HuH-7.5 (cell line): ENCODE measurements around the gene SUPT3H.
"Not testable (repeated sequence)": the region's sequence is repeated elsewhere in the genome, so short reads cannot be mapped to it uniquely, and the experiment has no call there.

ENCODE experiments used
- DNase-seq: peaks from one replicate; pipeline ENCODE4 v3.0.0; 2011; ENCODE audit warnings: low spot score

The SUPT3H gene

DNA sequence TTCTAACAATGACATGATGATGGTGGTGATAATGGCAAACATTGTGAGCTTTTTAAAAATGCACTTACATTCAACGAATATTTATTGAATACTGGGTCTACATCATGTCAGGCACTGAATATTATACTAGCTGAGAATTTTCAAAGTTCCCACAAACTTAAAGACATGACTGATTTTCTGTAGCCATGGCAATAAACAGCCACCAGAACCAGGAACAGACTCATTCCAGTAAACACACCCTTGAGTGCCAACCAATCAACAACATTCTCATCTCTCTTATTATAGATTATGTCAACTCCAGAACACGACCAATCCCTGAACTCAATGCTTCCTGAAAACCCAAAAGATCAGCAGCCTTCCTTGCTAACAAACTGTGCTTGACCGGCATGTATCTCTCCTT, 262.0 kb downstream of the SUPT3H start:
- no peak for DNase-seq

DNA sequence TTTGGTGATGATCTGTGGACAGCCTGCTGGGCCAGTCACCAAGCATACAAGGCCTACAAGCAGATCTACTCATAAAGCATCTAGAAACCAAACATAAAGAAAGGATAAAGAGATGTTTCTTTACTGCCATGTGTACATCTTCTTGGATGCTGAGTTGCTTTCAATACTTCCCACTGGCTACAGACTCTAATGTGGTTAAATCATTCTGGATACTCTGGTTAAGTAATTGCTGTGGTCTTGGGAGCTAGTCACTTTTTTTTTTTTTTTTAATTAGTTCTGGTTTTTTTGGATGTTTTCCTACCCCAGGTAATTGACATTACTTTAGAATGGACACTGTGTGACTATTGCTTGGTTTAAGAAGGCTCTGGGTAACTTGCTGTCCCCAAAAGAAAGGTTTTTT, 265.0 kb downstream of the SUPT3H start:
- no peak for DNase-seq

DNA sequence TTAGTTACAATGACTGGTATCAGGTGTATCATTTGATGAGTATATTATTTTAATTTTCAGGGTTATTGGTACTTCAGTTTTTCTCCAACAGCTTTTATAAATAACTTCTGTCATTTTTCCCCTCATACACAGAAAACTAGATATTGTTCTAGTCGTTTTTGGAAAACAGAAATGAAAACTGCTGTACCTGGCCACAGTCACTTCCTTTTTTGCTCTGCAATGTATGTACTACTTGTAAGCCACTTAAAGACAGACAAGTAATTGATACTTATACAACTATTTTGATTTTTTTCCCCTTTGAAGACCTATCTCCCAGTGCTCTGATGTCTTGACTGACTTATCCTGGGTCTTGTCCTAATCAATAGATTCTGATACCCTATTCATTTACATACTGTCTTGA, 268.2 kb downstream of the SUPT3H start:
- no peak for DNase-seq

- no peak for DNase-seq
Measured at GRCh38 chr6:45105170-45105820, 272.4 kb downstream of the SUPT3H start.

GRCh38 chr6:45104429-45104828, 273.3 kb downstream of the SUPT3H start:
- DNase-seq: no peak

- DNase-seq: no peak
Measured at GRCh38 chr6:45098256-45098655, 279.5 kb downstream of the SUPT3H start.

DNA sequence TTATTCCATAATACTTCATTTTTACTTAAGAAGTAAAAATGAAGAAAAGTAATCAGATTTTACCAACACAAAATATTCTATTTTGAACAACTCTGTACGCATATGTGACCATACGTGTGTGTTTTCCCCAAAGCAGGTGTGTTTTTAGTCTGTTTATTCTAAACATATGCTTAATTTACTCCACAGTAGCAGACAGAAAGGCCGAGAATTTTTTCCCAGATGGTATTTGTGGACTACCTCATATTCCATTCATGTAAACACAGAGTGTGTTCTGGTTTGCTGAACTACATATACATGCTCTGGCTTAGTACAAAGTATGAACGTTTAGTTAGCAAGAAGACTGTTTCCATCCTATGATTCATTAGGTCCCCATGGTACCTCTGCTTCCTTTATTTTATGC, 282.9 kb downstream of the SUPT3H start:
- no peak for DNase-seq

- no peak for DNase-seq
Measured at GRCh38 chr6:45092135-45092534, 285.6 kb downstream of the SUPT3H start.

GRCh38 chr6:45086360-45087084, 291.2 kb downstream of the SUPT3H start:
- no peak for DNase-seq

DNA sequence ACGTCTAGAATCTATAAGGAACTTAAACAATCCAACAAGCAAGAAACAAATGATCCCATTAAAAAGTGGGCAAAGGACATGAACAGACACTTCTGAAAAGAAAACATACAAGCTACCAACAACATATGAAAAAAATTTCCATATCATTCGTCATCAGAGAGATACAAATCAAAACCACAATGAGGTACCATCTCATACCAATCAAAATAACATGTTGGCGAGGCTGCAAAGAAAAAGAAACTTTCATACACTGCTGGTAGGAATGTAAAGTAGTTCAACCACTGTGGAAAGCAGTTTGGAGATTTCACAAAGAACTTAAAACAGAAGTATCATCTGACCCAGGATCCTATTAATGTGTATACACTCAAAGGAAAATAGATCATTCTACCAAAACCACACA, 293.5 kb downstream of the SUPT3H start:
- DNase-seq: no peak

DNA sequence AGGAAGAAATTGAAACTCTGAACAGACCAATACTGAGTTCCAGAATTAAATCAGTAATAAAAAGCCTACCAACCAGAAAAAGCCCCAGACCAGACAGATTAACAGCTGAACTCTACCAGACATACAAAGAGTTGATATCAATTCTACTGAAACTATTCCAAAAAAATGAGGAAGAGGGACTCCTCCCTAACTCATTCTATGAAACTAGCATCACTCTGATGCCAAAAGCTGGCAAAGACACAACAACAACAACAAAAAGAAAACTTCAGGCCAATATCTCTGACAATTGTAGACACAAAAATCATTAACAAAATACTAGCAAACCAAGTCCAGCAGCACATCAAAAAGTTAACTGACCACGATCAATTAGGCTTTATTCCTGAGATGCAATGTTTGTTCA, 295.6 kb downstream of the SUPT3H start:
- DNase-seq: no peak

- no peak for DNase-seq
Measured at GRCh38 chr6:45081634-45082033, 296.1 kb downstream of the SUPT3H start.

DNA sequence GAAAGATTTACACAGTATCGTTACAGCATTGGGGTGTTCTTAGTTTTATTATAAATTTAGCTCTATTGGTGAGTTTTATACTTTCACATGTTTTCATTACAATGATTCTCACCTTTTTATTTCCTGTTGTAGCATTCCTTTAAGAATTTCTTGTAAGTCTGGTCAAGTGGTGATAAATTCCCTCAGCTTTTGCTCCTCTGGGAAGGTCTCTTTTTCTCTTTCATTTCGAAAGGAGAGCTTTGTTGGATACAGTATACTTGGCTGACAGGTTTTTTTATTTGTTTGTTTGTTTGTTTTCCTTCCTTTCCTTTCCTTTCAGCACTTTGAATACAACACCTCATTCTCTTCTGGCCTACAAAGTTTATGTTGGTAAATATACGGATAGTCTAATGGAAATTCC, 299.3 kb downstream of the SUPT3H start:
- DNase-seq: no peak

DNA sequence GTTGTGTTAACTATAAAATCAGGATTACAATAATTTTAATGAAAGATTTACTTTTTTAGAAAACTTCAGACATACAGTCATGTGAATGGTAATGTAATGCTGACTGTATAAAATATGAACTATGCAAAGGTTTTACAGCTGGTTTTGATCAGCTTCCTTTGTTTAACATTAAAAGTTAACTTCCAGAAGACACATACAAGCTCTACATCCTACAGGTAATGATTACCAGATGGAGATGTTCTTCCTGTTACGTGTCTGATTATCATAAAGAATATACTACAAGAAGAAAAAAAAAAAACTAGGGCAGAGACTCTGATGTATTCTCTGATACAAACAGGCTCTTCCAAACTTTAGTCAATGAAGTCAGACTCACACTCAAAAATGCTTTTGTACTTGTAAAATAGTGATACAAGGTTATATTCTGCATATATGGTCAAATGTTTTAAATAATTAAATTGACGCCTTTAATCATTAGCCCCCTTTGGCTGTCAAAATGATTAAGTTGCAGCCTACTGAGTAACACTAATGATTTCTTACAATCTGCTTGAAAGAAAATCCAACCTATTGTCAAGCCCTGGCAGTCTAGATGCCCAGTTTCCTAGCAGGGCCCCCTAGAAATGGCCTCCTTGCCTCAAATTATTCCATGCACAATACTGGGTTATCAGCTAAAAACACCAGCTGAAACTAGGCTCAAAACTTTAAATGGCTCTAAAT, 301.4 kb downstream of the SUPT3H start:
- DNase-seq: no peak

DNA sequence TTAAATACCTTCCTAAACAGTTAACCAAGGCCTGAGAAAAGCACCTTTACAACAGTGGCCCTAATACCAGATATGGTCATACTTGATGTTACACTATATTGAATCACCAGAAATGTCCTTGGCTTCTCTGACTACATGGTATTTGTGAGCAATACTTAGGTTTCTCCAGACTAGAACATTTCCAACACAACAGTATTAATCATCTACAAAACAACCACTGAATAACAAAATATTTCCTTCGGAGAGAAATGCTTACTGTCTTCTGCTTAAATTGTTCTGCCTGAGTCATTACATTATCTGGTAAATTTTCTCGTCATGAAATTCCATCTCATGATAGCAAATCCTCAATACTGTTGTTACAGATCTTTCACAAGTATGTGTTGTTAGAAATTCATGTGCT, 302.5 kb downstream of the SUPT3H start:
- no peak for DNase-seq

- DNase-seq: no peak
Measured at GRCh38 chr6:45074439-45074838, 303.3 kb downstream of the SUPT3H start.

GRCh38 chr6:45073771-45074170, 304.0 kb downstream of the SUPT3H start:
- DNase-seq: no peak

DNA sequence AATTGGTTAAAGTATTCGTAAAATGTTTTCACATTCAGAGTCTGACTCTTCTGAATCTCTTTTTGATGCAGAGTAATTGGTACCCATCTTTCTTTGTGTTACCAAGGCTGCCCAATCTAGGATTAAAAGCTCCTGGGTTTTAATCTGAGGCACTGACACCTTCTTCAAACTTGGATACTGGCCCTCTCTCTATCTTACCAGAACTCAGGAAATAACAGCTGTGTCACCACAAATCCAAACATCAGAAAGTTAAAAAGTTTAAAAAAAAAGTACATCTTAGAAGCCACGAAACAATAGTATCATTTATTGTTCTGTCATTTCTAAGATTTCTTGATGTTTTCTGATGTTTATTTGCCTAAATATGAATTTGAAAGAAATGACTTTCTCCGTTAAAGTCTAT, 305.1 kb downstream of the SUPT3H start:
- DNase-seq: no peak

DNA sequence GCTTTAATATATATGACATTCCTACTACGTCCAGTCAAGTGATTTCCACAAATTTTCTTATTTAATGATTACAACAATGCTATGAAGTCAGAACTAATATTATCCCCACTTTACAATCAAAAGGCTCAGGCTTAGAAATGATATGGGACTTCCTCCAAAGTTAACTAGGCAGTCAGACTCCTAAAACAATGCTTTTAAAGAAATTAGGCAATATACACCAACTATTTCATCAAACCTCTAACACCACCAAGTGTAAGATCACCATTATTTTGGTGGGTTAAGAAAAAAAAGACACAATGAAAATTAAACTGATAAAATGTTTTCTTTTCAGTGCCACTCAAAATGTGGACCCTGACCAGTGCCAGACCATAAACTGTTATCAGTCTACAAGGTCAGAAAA, 305.7 kb downstream of the SUPT3H start:
- DNase-seq: no peak

GRCh38 chr6:45069091-45069490, 308.6 kb downstream of the SUPT3H start:
- no peak for DNase-seq

GRCh38 chr6:45067446-45067845, 310.3 kb downstream of the SUPT3H start:
- DNase-seq: not testable (repeated sequence)

DNA sequence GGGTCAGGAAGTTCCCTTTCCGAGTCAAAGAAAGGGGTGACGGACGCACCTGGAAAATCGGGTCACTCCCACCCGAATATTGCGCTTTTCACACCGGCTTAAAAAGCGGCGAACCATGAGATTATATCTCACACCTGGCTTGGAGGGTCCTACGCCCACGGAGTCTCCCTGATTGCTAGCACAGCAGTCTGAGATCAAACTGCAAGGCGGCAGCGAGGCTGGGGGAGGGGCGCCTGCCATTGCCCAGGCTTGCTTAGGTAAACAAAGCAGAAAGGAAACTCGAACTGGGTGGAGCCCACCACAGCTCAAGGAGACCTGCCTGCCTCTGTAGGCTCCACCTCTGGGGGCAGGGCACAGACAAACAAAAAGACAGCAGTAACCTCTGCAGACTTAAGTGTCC, 315.1 kb downstream of the SUPT3H start:
- not testable (repeated sequence) for DNase-seq

- peak; percentile 12 for DNase-seq
Measured at GRCh38 chr6:45057711-45058110, 320.0 kb downstream of the SUPT3H start.
